Measurements from ENCODE around the gene LTA. TPM values are rescaled to one million over a fixed set of nuclear protein-coding genes. Genes with fewer than 3 reads are reported as not detected.

Gene LTA
- total RNA-seq, 1 experiment from 2014 or later = not detected

- H3K9me3 ChIP-seq (ENCODE audit: control insufficient read depth, low read depth, low read length) = no peaks in the 10 kb centered on the region
- Mint-ChIP-seq H3K4me1 (peaks cover 14 to 16% of the 10 kb centered on the region in 2 experiments), H3K36me3 (ENCODE audit: insufficient read depth in 1 of 3, low read depth in 3 of 3) (peaks cover 60 to 66% (median 66%) of the 10 kb centered on the region in 3 experiments), H3K4me3 (peak overlapping the region; percentile 93 to 98), H3K9me3 (no peaks in the 10 kb centered on the region; a peak in 1 of 5 replicates), H3K27me3 (ENCODE audit: low read depth) (no peaks in the 10 kb centered on the region; the same call in 1 of the 2 replicates), H3K27ac (peak overlapping the region; percentile 32 to 99 (median 98); a peak in 6 of 7 replicates)
- no peak overlapping the region for H3K23ac ChIP-seq (ENCODE audit: insufficient read length, low read depth, low read length)
- H3K79me2 ChIP-seq (ENCODE audit: insufficient read depth, low read length) = peaks cover 20% of the 10 kb centered on the region
- H3K9ac ChIP-seq (ENCODE audit: extremely low read depth, insufficient read length, low read length) = no peak overlapping the region
- no peak overlapping the region for H3T11ph ChIP-seq (ENCODE audit: low read length)
- no peak overlapping the region for H4K91ac ChIP-seq (ENCODE audit: insufficient read length, low read depth, low read length)
- no peak overlapping the region for H2AK5ac ChIP-seq (ENCODE audit: insufficient read length, low read length)
- no peak overlapping the region for H3K14ac ChIP-seq (ENCODE audit: insufficient read depth, low read length)
- H3K4ac ChIP-seq (ENCODE audit: low read depth, low read length) = no peak overlapping the region
- WGBS (ENCODE audit: extremely low coverage, insufficient read length, low lambda C conversion rate) = no CpG with 5 or more reads among the region's 10 CpGs
- H3K56ac ChIP-seq (ENCODE audit: insufficient read length, low read depth, low read length) = no peak overlapping the region
- no peak overlapping the region for H4K8ac ChIP-seq (replicated peaks; ENCODE audit: insufficient read length, low read depth, low read length)
- H3K4me1 ChIP-seq (ENCODE audit: insufficient read depth, low read length) = peaks cover 3% of the 10 kb centered on the region; the same call in 1 of the 2 replicates
- H3K27ac ChIP-seq (ENCODE audit: insufficient read length, low read depth, low read length) = no peak overlapping the region
- H2BK120ac ChIP-seq (ENCODE audit: low read depth, low read length, poor library complexity, severe bottlenecking) = no peak overlapping the region
- H4K20me1 ChIP-seq (ENCODE audit: control insufficient read depth, insufficient read depth, insufficient read length) = no peaks in the 10 kb centered on the region
- H2BK20ac ChIP-seq (ENCODE audit: low read depth, low read length, poor library complexity, severe bottlenecking) = no peak overlapping the region
- H3K79me1 ChIP-seq (ENCODE audit: insufficient read depth, low read depth, low read length, poor library complexity, severe bottlenecking) = peaks cover 5% of the 10 kb centered on the region
- H3K4me2 ChIP-seq (ENCODE audit: insufficient read depth, insufficient read length, low read length) = peak overlapping the region; percentile 92
- no peak overlapping the region for H2BK5ac ChIP-seq (ENCODE audit: insufficient read length, low read length)
- H3K18ac ChIP-seq (ENCODE audit: insufficient read length, low read depth, low read length) = no peak overlapping the region
- no peaks in the 10 kb centered on the region for H3K27me3 ChIP-seq (ENCODE audit: insufficient read depth, low read length)
- no peak for DNase-seq
- peaks cover 8% of the 10 kb centered on the region for H3K23me2 ChIP-seq (ENCODE audit: insufficient read length, low read depth, low read length, poor library complexity, severe bottlenecking)
- H2BK15ac ChIP-seq (ENCODE audit: low read depth, low read length) = no peak overlapping the region
- TF ChIP-seq, protein P1, sequence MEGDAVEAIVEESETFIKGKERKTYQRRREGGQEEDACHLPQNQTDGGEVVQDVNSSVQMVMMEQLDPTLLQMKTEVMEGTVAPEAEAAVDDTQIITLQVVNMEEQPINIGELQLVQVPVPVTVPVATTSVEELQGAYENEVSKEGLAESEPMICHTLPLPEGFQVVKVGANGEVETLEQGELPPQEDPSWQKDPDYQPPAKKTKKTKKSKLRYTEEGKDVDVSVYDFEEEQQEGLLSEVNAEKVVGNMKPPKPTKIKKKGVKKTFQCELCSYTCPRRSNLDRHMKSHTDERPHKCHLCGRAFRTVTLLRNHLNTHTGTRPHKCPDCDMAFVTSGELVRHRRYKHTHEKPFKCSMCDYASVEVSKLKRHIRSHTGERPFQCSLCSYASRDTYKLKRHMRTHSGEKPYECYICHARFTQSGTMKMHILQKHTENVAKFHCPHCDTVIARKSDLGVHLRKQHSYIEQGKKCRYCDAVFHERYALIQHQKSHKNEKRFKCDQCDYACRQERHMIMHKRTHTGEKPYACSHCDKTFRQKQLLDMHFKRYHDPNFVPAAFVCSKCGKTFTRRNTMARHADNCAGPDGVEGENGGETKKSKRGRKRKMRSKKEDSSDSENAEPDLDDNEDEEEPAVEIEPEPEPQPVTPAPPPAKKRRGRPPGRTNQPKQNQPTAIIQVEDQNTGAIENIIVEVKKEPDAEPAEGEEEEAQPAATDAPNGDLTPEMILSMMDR (conservative IDR thresholded peaks at IDR 0.05) = no peak
- H2BK12ac ChIP-seq (ENCODE audit: insufficient read length, low read depth, low read length) = no peak overlapping the region
- H2AFZ ChIP-seq (ENCODE audit: low read length) = no peak overlapping the region
- no peak overlapping the region for H4K5ac ChIP-seq (ENCODE audit: insufficient read length, low read depth, low read length)
Measured at GRCh38 chr6:31622684-31623091, 50.6 kb downstream of the LTA start.

Other genes with a start within 250 kb of the LTA start
- gene HLA-B, start 215.1 kb upstream of the LTA start, total RNA-seq (2021) = 68.6 and 70.7 TPM in 2 replicates
- 8.5 and 8.8 TPM in 2 replicates for gene MICA, start 168.7 kb upstream of the LTA start, total RNA-seq (2021)
- 6.2 and 6.8 TPM in 2 replicates for gene MICB, start 74.1 kb upstream of the LTA start, total RNA-seq (2021)
- gene MCCD1, start 43.3 kb upstream of the LTA start, total RNA-seq (2021) = not detected in 2 replicates
- gene DDX39B, start 30.3 kb upstream of the LTA start, total RNA-seq (2021) = 800 and 813 TPM in 2 replicates
- gene ATP6V1G2, start 25.7 kb upstream of the LTA start, total RNA-seq (2021) = 3.6 and 3.8 TPM in 2 replicates
- gene NFKBIL1, start 24.7 kb upstream of the LTA start, total RNA-seq (2021) = 11.8 and 15.1 TPM in 2 replicates
- not detected in 2 replicates for gene TNF, start 3.3 kb downstream of the LTA start, total RNA-seq (2021)
- not detected in 2 replicates for gene LTB, start 10.1 kb downstream of the LTA start, total RNA-seq (2021)
- not detected in 2 replicates for gene LST1, start 14.0 kb downstream of the LTA start, total RNA-seq (2021)
- 0.55 and 0.64 TPM in 2 replicates for gene NCR3, start 20.7 kb downstream of the LTA start, total RNA-seq (2021)
- gene AIF1, start 42.9 kb downstream of the LTA start, total RNA-seq (2021) = 3.2 and 4.2 TPM in 2 replicates
- gene PRRC2A, start 48.4 kb downstream of the LTA start, total RNA-seq (2021) = 381 and 383 TPM in 2 replicates
- gene BAG6, start 80.4 kb downstream of the LTA start, total RNA-seq (2021) = 415 and 417 TPM in 2 replicates
- gene APOM, start 83.6 kb downstream of the LTA start, total RNA-seq (2021) = 3.6 and 3.9 TPM in 2 replicates
- 18.4 and 19.0 TPM in 2 replicates for gene C6orf47, start 88.5 kb downstream of the LTA start, total RNA-seq (2021)
- 23.9 and 26.8 TPM in 2 replicates for gene GPANK1, start 92.7 kb downstream of the LTA start, total RNA-seq (2021)
- 178 and 187 TPM in 2 replicates for gene CSNK2B, start 93.8 kb downstream of the LTA start, total RNA-seq (2021)
- gene LY6G5B, start 97.7 kb downstream of the LTA start, total RNA-seq (2021) = 21.3 and 21.6 TPM in 2 replicates
- 1.8 and 2.2 TPM in 2 replicates for gene LY6G5C, start 108.8 kb downstream of the LTA start, total RNA-seq (2021)
- 32.9 and 34.4 TPM in 2 replicates for gene ABHD16A, start 131.0 kb downstream of the LTA start, total RNA-seq (2021)
- not detected in 2 replicates for gene LY6G6F, start 134.6 kb downstream of the LTA start, total RNA-seq (2021)
- not detected in 2 replicates for gene LY6G6D, start 143.1 kb downstream of the LTA start, total RNA-seq (2021)
- gene LY6G6C, start 149.5 kb downstream of the LTA start, total RNA-seq (2021) = 0.24 TPM in 1 of 2 replicates, not detected in the other
- not detected in 2 replicates for gene MPIG6B, start 151.1 kb downstream of the LTA start, total RNA-seq (2021)
- 70.5 and 73.2 TPM in 2 replicates for gene DDAH2, start 157.0 kb downstream of the LTA start, total RNA-seq (2021)
- 265 and 266 TPM in 2 replicates for gene CLIC1, start 164.2 kb downstream of the LTA start, total RNA-seq (2021)
- 21.5 and 22.4 TPM in 2 replicates for gene MSH5, start 167.7 kb downstream of the LTA start, total RNA-seq (2021)
- 3.2 and 4.3 TPM in 2 replicates for gene SAPCD1, start 190.4 kb downstream of the LTA start, total RNA-seq (2021)
- 2.5 TPM in 2 replicates for gene VWA7, start 205.0 kb downstream of the LTA start, total RNA-seq (2021)
- gene VARS1, start 223.5 kb downstream of the LTA start, total RNA-seq (2021) = 148 and 154 TPM in 2 replicates
- 114 and 123 TPM in 2 replicates for gene LSM2, start 234.7 kb downstream of the LTA start, total RNA-seq (2021)
- gene HSPA1L, start 243.0 kb downstream of the LTA start, total RNA-seq (2021) = 1.6 and 2.5 TPM in 2 replicates
- gene HSPA1A, start 243.3 kb downstream of the LTA start, total RNA-seq (2021) = 51.2 and 51.7 TPM in 2 replicates

Data from H9 (cell line).